Activated CD4-positive, alpha-beta T cell treated with anti-CD3 and anti-CD28 coated beads for 24 hours (primary cell): ENCODE data around the gene CD37.

Source experiments
- DNase-seq, 2 donors: peaks; one replicate each; pipeline ENCODE4 v3.0.0-alpha.2; 2020; ENCODE audit warnings: low read depth in 2 of 2

CD37 gene

DNA sequence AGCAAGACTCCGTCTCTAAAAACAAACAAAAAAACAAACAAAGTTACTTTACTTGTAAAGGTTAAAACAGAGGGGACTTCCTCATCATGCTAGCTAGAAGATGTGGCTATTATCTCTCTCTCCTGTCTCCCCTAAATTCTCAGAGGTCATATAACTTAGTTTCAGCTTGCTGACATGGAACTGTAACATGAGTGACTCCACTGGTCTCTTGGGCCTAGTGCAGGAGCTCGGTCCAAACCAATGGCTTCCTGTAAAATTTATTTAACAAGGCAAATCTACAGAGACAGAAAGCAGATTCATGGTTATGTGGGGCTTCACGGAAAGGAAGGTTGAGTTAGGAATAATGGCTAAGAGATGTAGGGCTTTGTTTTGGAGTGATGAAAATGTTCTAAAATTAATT lies 43.3 kb downstream of the CD37 start:
- DNase-seq: no peak

DNA sequence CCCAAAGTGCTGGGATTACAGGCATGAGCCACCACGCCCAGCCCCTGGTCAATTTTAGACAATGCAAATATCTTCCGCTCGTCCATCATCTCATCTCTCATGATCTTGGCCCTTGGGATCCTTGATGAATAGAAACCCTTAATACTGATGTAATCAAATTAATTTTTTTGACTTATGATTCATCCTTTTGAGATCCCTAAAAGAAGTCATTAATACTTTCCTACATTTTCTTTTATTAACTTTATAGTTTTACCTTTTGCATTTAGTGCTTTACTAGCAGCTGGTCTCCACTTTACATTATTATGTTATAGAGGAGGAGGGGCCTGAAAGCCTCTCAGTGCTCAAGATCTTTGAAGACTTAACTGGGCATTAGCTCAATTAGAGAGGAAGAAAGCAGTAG lies 45.2 kb downstream of the CD37 start:
- DNase-seq: no peak

DNA sequence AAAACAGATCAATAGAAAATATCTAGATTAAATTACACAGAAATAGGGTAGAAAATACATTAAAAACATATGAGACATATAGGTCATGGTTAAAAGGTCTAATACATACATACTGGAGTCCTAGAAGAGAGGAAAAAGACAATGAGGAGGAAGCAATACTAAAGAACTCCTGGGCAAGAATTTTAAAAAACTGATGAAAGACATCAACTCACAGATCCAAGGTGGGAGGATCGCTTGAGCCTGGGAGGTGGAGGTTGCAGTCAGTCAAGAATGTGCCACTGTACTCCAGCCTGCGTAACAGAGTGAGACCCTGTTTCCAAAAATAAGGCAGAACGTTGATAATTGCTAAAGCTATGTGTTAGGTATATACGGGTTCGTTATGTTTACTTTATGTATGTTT lies 47.4 kb downstream of the CD37 start:
- no peak for DNase-seq

DNA sequence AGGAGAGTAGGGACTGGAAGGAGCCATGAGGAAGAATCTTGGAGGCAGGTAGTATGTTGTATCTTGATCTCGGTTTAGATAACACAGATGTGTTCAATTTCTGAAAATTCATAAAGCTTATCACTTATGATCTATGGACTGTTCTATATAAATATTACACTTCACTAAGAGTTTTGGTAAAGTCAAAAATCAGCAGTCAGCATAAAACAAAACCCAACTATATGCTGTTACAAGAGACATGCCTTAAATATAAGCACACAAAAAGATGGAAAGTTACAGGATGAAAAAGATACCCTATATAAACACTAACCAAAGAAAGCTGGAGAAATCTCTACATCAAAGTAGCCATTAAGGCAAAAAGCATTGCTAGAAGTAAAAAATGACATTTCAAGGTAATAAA lies 48.4 kb downstream of the CD37 start:
- no peak for DNase-seq

DNA sequence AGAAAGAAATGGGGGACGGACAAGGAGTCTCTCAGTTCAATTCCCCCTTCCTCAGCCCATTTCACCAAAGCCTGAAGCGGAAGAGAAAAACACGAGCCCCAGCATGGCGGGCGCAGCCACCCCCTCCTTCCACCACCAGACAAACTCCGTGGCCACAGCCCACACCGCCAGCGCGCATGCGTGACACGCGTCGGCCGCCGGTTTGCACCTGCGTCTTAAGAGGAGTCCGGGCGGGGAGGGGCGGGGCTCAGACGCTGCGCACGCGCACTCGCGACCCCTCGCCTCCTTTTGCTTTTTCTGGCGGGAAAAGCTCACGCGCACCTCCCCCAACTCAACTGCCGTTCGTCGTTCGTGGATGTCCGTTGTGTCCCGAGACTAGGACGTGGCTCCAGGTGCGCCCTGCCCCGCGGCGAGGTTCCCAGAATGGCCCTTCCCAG lies 52.7 kb downstream of the CD37 start, which contains the start of gene KASH5:
Gene KASH5 (plus strand): TSS at position 314 of the 437 bp plus-strand sequence. CDS start 2,635 bp downstream, outside the sequence.
- peak; percentile 70 to 85 for DNase-seq

DNA sequence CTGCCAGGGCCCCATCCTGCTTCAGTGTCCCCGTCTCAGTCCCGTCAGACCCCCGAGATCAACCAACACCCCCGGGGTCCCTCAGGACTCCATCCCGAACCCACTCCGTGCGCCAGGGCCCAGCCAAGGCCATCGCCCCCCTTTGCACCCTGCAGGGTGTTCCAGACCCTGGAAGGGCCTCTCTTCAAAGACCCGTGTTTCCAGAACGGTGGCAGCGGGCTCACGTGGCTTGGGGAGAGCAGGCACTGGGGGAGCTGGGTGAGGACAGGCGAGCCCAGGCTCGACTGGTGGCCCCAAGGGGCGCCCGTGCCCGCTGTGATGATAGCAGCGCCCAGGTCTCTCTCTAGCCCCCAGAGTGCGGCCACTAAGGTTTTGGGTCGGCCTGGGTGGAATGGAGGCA lies 54.2 kb downstream of the CD37 start:
- no peak for DNase-seq
